Inflammatory macrophage (primary cell): ENCODE measurements around the gene GRAP.

Experiments
- DNase-seq, 2 donors: peaks; one replicate each; pipeline ENCODE4 v3.0.0-alpha.2; 2020 to 2022

The GRAP gene

GRCh38 chr17:18981642-18982424 is 64.9 kb downstream of the GRAP start:
- peak in 1 of 2 donors; percentile 30 for DNase-seq

- no peak for DNase-seq
Measured at GRCh38 chr17:18981335-18981641, 65.5 kb downstream of the GRAP start.

- no peak for DNase-seq
Measured at GRCh38 chr17:18980682-18981334, 65.9 kb downstream of the GRAP start.

- DNase-seq, result no peak
Measured at GRCh38 chr17:18978655-18979054, 68.1 kb downstream of the GRAP start.

- DNase-seq, result no peak
Measured at GRCh38 chr17:18978050-18978449, 68.7 kb downstream of the GRAP start.

- DNase-seq, result no peak
Measured at GRCh38 chr17:18977646-18978045, 69.1 kb downstream of the GRAP start.

GRCh38 chr17:18977021-18977420 is 69.7 kb downstream of the GRAP start:
- no peak for DNase-seq

GRCh38 chr17:18976201-18976600 is 70.6 kb downstream of the GRAP start:
- DNase-seq, result no peak

GRCh38 chr17:18975597-18975996 is 71.2 kb downstream of the GRAP start:
- DNase-seq, result no peak

GRCh38 chr17:18974407-18975149 is 72.2 kb downstream of the GRAP start:
- DNase-seq, result no peak

GRCh38 chr17:18971801-18972200 is 75.0 kb downstream of the GRAP start:
- no peak for DNase-seq
